Ishikawa (cell line): ENCODE data around the gene RFTN1.

Source experiments
- CEBPB ChIP-seq: IDR thresholded peaks from 2 replicates; pipeline ENCODE4 v1.6.1; 2012
- CREB1 ChIP-seq: IDR thresholded peaks from 2 replicates; pipeline ENCODE4 v1.6.1; 2012; ENCODE audit warnings: low read depth
- EGR1 ChIP-seq: IDR thresholded peaks from 2 replicates; pipeline ENCODE4 v1.6.1; 2012
- EP300 ChIP-seq: IDR thresholded peaks from 2 replicates; pipeline ENCODE4 v1.6.1; 2012; ENCODE audit warnings: borderline replicate concordance
- FOXM1 ChIP-seq: IDR thresholded peaks from 2 replicates; pipeline ENCODE4 v1.6.1; 2012; ENCODE audit warnings: low read depth, borderline replicate concordance
- NFIC ChIP-seq: IDR thresholded peaks from 2 replicates; pipeline ENCODE4 v1.6.1; 2012
- TAF1 ChIP-seq: IDR thresholded peaks from 2 replicates; pipeline ENCODE4 v1.6.1; 2012; ENCODE audit warnings: low read depth, mild to moderate bottlenecking
- TCF12 ChIP-seq: IDR thresholded peaks from 2 replicates; pipeline ENCODE4 v1.6.1; 2012; ENCODE audit warnings: low read depth
- TEAD4 ChIP-seq: IDR thresholded peaks from 2 replicates; pipeline ENCODE4 v1.6.1; 2012
- YY1 ChIP-seq: IDR thresholded peaks from 2 replicates; pipeline ENCODE4 v1.6.1; 2012; ENCODE audit warnings: low read depth
- TF ChIP-seq, protein P1 (sequence below): IDR thresholded peaks from 2 replicates; pipeline ENCODE4 v1.6.1; 2012
- TF ChIP-seq, protein P2 (sequence below): IDR thresholded peaks from 2 replicates; pipeline ENCODE4 v1.6.1; 2012
- TF ChIP-seq, protein P3 (sequence below): IDR thresholded peaks from 2 replicates; pipeline ENCODE4 v1.6.1; 2012; ENCODE audit warnings: low read depth, mild to moderate bottlenecking

DNA sequence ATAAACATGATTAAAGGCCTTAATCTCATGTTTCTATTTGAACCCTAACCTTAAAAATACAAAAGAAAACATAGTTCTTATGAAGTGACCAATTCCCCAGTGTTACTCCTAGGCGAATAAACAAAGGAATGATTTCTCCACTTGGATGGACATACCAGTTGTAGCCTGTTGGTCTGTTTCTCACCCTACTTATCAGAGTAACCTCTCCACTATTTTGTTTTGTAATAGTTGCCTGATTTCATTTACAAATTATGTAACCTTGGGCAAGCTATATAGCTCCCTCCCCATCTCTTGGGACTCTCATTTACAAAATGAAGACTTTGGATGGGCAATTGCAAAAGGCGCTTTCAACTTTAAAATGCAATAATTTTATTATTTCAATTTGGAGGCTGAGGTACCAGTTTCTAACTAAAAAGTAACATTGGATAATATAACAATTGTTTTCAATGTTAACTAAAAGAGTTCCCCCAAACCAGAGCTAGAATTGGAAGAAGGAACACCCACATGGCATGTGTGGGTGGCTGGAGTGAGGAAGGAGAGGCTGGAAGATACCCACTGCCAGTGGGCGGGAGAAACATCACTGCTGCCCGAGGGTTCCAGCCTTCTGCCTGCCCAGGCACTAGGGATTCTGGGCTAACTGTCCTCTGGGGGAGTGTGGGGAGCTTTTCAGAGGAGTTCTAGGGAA, 74.2 kb downstream of the RFTN1 start:
- TF ChIP-seq CEBPB (no peak), TAF1 (no peak), TEAD4 (no peak), CREB1 (no peak), TCF12 (no peak), FOXM1 (no peak), EP300 (no peak), YY1 (no peak), EGR1 (no peak), NFIC (no peak)
- TF ChIP-seq, protein P1, sequence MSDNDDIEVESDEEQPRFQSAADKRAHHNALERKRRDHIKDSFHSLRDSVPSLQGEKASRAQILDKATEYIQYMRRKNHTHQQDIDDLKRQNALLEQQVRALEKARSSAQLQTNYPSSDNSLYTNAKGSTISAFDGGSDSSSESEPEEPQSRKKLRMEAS: no peak
- TF ChIP-seq, protein P2, sequence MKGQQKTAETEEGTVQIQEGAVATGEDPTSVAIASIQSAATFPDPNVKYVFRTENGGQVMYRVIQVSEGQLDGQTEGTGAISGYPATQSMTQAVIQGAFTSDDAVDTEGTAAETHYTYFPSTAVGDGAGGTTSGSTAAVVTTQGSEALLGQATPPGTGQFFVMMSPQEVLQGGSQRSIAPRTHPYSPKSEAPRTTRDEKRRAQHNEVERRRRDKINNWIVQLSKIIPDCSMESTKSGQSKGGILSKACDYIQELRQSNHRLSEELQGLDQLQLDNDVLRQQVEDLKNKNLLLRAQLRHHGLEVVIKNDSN: no peak
- TF ChIP-seq, protein P3, sequence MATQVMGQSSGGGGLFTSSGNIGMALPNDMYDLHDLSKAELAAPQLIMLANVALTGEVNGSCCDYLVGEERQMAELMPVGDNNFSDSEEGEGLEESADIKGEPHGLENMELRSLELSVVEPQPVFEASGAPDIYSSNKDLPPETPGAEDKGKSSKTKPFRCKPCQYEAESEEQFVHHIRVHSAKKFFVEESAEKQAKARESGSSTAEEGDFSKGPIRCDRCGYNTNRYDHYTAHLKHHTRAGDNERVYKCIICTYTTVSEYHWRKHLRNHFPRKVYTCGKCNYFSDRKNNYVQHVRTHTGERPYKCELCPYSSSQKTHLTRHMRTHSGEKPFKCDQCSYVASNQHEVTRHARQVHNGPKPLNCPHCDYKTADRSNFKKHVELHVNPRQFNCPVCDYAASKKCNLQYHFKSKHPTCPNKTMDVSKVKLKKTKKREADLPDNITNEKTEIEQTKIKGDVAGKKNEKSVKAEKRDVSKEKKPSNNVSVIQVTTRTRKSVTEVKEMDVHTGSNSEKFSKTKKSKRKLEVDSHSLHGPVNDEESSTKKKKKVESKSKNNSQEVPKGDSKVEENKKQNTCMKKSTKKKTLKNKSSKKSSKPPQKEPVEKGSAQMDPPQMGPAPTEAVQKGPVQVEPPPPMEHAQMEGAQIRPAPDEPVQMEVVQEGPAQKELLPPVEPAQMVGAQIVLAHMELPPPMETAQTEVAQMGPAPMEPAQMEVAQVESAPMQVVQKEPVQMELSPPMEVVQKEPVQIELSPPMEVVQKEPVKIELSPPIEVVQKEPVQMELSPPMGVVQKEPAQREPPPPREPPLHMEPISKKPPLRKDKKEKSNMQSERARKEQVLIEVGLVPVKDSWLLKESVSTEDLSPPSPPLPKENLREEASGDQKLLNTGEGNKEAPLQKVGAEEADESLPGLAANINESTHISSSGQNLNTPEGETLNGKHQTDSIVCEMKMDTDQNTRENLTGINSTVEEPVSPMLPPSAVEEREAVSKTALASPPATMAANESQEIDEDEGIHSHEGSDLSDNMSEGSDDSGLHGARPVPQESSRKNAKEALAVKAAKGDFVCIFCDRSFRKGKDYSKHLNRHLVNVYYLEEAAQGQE: no peak
